MG63 (cell line): ENCODE results near the gene PRKAG2. TPM values are rescaled to one million over a fixed set of nuclear protein-coding genes. Genes with fewer than 3 reads are reported as not detected.
"Not testable (repeated sequence)": the region's sequence is repeated elsewhere in the genome, so short reads cannot be mapped to it uniquely, and the experiment has no call there.

Experiments used
- DNase-seq: peaks from one replicate; pipeline ENCODE4 v3.0.0-alpha.2; 2020
- H3K27me3 ChIP-seq: fragments of 250-450 bp; sonication (Bioruptor Pico); 2 replicates; pipeline ENCODE4 v1.5.1; 2020; ENCODE audit warnings: mild to moderate bottlenecking, moderate library complexity
- H3K36me3 ChIP-seq: fragments of 250-450 bp; sonication (Bioruptor Pico); 2 replicates; pipeline ENCODE4 v1.5.1; 2020; ENCODE audit warnings: mild to moderate bottlenecking, moderate library complexity
- H3K4me3 ChIP-seq: fragments of 250-450 bp; sonication (Bioruptor Pico); 2 replicates; pipeline ENCODE4 v1.5.1; 2020; ENCODE audit warnings: mild to moderate bottlenecking, moderate library complexity
- H3K9me3 ChIP-seq: fragments of 250-450 bp; sonication (Bioruptor Pico); 2 replicates; pipeline ENCODE4 v1.5.1; 2020; ENCODE audit warnings: mild to moderate bottlenecking, moderate library complexity
- total RNA-seq: library from RNA; depleted of rRNA; stranded (reverse); fragments of >200 nt; shearing (Covaris generic); gene quantifications from 2 replicates; pipeline ENCODE4 v1.2.3, GENCODE V29; 2014; ENCODE audit warnings: low replicate concordance

Gene PRKAG2
- total RNA-seq, 1 experiment from 2014 or later = 15.2 TPM

DNA sequence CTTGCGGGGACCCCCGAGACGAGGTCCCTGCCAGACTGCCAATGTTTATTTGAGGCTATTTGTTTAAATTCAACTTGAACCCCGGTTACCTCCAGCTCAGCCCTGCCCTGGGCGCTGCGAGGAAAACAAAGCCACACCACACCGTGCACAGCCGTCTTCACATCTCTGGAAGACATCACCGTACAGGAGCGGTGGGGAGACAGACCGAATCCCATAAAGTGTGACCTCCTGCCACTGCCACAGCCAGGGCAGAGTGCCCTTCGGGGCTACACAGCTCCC, 40.0 kb downstream of the PRKAG2 start:
- Histone ChIP-seq H3K36me3 (no peaks in the 10 kb centered on the region), H3K4me3 (no peak overlapping the region), H3K27me3 (no peaks in the 10 kb centered on the region), H3K9me3 (no peaks in the 10 kb centered on the region)
- DNase-seq = no peak

DNA sequence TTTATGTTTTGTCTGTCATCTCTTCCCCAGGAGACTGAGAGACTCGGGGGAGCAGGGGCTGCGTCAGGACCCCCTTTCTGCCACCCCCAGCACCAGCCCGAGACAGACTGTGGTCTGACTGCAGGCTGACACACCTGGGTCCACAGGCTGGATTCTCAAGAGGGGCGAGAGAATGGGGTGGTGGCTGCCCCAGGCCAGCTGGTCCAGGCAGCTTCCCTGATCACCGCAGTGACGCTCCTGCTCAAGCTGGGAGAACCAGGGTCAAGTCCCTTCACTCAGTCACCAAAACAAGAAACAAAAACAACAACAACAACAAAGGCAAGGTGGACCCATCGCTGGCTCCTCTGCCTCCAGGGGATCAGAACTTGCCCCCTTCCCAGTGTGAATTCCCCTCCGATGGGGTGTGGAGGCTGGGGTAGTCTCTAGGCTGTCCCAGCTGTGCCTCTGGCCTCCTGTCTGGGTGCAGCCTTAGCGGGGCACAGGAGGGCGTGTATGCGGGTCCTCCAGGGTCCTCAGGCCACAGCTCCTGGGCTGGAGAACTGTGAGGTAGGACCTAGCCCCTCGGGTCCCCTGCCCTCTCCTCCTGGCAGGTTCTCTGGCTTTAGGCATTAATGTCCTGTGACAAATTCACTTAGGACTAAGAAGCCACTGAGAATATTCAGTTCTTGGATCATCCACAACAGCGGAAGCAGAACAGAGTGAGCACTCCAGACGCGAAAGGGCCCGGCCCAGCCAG, 40.6 kb downstream of the PRKAG2 start:
- Histone ChIP-seq H3K9me3 (no peaks in the 10 kb centered on the region), H3K4me3 (no peak overlapping the region), H3K27me3 (no peaks in the 10 kb centered on the region), H3K36me3 (no peaks in the 10 kb centered on the region)
- DNase-seq = no peak

DNA sequence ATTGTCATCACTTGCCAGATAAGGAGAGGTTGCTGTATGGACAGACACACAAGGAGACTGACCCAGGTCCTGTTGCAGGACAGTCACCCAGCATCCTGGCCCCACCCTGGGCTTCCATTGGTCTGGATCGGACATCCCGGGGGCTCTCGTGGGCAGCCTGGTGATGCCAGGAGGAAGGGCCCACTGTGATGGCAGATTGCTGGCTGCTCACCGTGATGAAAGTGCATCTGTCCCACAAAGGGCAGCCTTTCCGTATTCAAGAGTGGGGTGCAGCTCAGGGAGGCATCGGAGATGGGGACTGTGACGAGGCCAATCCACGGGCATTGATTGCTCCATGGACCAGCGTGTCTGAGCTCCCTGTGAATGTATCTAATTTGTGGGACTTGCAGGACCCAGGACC, 41.3 kb downstream of the PRKAG2 start:
- H3K4me3 ChIP-seq = no peak overlapping the region
- no peak for DNase-seq
- no peaks in the 10 kb centered on the region for H3K36me3 ChIP-seq
- H3K27me3 ChIP-seq = no peaks in the 10 kb centered on the region
- no peaks in the 10 kb centered on the region for H3K9me3 ChIP-seq

DNA sequence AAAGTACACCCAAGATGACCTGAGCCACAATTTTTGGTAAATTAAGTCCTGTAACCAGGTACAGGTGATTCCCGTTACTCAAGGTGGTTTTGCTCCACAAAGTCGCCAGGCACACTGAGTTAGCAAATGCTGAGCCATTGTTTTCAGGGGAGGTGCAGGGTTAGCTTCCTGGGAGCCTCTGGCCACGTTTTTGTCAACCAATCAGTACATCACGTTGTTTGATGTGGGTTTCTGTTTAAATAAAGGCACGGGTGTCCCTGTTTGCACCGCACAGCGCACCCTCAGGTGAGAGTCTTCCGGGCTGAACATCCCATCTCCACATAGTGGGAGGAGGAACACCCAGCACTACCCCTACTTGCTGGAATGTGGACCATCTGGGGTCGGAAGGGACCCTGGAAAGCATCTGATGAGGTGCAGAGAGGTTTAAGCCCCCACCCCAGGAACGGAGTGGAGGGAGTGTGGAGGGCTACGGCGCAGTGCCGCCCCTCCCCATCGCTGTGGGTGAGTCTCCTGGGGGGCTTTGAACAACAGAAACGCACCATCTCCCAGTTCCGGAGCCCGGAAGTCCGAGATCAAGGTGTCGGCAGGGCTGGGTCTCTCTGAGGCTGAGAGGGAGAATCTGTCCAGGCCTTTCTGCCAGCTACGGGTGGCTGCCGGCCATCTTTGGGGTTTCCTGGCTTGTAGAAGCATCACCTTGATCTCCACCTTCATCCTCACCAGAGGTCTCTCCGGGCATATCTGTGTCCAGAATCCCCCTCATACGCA, 42.5 kb downstream of the PRKAG2 start:
- no peak for DNase-seq
- Histone ChIP-seq H3K4me3 (no peak overlapping the region), H3K9me3 (no peaks in the 10 kb centered on the region), H3K27me3 (no peaks in the 10 kb centered on the region), H3K36me3 (no peaks in the 10 kb centered on the region)

DNA sequence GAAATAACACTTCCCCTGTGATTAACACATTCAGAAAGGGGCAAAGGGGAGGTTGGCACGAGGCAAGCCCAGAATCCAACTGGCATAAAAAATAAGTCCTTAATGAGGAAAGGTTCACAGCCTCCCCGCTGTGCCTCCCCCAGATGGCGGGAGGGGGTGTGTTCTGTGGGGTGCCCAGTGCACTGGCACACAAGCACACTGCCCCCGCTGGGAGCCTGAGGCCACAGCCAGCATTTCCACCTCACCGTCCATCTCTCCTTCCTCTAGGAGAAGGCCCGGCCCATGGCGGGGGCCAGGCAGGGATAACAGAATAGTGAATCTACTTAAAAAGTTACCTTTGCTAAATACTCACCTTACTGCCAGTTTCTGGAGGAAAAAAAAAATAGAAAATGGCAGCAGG, 43.2 kb downstream of the PRKAG2 start:
- DNase-seq = no peak
- H3K4me3 ChIP-seq = no peak overlapping the region
- H3K27me3 ChIP-seq = no peaks in the 10 kb centered on the region
- H3K36me3 ChIP-seq = no peaks in the 10 kb centered on the region
- no peaks in the 10 kb centered on the region for H3K9me3 ChIP-seq

DNA sequence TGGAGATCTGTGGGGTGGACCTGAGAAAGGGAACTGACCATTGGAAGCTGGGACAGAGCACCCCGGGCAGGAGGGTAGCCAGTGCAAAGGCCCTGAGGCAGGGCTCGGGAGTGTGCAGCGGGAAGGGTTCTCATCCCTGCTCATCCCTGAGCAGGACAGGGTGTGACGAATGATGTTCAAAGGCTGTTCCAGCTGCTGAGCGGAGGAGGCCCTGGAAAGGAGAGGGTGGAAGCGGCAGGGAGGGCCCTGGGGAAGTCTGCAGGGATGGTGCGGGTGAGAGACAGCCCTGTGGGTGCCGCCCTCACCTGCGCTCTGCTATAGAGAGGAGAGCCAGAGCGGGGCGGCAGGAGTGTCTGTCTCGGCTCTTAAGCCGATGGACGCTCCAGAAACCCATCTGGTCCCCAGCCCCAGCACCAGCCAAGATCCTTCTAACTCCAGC, 43.7 kb downstream of the PRKAG2 start:
- Histone ChIP-seq H3K27me3 (no peaks in the 10 kb centered on the region), H3K9me3 (no peaks in the 10 kb centered on the region), H3K36me3 (no peaks in the 10 kb centered on the region), H3K4me3 (no peak overlapping the region)
- no peak for DNase-seq

DNA sequence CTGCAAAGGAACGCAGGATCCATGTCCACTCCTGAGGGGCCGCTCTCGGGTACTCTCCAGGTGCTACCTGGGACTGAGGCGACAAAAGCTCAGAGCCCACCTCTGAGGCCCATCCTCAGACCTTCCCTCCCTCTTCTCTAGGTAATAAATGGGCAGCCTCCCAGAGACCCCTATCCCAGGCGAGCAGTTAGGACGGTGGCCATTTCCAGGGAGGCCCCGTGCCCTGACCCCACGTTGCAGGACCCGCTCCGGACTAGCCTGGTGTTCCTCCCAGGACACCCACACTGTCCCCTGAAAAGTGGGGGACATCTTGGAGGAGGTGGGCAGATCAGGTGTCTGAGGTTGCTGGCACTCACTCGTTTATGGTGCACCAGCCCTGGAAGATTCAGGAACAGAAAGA, 44.3 kb downstream of the PRKAG2 start:
- Histone ChIP-seq H3K36me3 (no peaks in the 10 kb centered on the region), H3K4me3 (no peak overlapping the region), H3K27me3 (no peaks in the 10 kb centered on the region), H3K9me3 (no peaks in the 10 kb centered on the region)
- DNase-seq = no peak

DNA sequence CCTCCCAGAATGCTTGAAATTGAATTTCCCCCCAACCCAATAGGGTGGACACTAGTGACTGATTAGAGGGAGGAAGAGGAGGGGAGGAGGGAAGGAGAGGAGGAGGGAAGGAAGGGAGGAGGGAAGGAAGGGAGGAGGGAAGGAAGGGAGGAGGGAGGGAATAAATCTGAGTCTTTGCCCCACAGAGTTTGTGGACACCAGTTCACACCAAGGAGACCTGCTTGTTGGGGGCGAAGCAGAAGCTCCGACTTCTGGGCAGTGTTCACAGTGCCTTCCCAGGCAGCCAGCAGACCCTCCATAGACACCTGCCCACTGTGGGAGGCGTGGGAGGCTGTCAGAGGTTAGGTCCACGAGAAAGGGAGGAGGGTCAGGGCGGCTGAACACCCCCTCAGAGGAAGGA, 44.8 kb downstream of the PRKAG2 start:
- no peak for DNase-seq
- Histone ChIP-seq H3K27me3 (no peaks in the 10 kb centered on the region), H3K4me3 (no peak overlapping the region), H3K9me3 (no peaks in the 10 kb centered on the region), H3K36me3 (no peaks in the 10 kb centered on the region)

DNA sequence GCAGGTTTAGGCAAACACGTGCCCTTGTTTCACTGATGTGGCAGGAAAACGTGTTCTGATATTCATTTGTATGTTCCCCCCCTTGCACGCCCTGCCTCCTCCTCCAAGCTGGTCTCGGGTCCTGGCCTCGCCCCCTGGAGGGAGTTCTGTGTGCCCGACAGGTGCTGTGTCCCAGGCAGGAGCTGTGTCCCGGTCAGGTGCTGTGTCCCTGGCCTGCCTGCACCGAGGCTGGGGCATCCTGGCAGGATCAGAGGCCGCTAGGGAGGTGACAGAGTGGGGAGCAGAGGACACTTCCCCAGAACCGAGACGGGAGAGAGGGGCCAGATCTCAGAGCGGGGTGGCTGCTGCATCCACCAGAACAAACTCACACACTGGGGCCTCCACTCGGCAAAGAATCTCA, 45.3 kb downstream of the PRKAG2 start:
- H3K36me3 ChIP-seq = no peaks in the 10 kb centered on the region
- no peaks in the 10 kb centered on the region for H3K9me3 ChIP-seq
- no peaks in the 10 kb centered on the region for H3K27me3 ChIP-seq
- DNase-seq = no peak
- H3K4me3 ChIP-seq = no peak overlapping the region

DNA sequence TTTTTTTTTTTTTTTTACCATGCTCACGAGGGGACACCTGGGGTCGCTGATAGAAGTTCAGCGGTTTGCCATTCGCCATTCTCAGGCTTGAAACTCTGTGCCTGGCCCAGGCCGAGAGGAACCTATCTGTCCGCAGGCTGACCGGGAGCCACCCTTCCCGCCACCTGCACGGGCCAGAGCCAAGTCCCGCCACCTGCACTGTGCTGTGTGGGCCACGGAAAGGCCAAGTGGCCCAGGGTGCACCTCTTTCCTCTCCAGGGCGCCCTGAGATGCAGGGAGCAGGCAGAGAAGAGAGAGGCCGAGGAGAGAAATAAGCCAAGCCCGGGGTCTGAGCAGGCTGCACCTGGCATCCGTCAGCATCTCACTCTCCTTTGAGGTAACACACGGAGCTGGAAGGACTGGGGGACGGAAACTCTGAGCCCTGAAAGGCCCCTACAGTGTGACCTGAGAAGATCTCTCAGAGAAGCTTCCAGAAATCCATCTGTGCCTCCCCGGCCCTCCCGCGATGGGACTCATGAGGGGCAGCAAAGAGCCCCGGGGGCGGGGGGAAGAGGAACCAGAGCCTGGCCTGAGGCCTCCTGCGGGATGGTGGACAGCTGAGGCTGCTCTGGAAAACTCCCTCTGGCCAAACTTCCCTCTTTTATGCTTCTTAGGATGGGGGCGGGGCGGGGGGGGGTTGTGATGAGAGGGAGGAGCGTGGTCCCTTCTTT, 46.6 kb downstream of the PRKAG2 start:
- Histone ChIP-seq H3K4me3 (no peak overlapping the region), H3K36me3 (no peaks in the 10 kb centered on the region), H3K9me3 (no peaks in the 10 kb centered on the region), H3K27me3 (no peaks in the 10 kb centered on the region)
- no peak for DNase-seq

DNA sequence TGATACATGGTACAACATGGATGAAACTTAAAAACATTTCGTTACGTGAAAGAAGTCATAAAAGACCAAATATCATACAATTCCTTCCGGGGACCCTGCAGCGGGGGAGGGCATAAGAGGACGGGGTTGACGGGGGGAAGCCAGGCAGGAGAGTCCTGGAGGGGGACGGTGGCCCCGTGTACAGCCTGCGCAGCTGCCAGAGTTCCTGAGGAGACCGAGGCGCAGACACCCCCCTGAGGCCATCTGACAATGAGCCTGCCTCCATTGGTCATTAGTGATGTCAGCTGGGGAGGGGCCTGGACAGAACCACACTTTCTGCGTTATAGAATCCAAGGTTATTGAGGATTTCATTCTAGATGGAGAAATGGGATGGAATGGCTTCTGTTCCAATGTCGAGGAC, 47.2 kb downstream of the PRKAG2 start:
- H3K27me3 ChIP-seq = no peaks in the 10 kb centered on the region
- H3K36me3 ChIP-seq = no peaks in the 10 kb centered on the region
- no peaks in the 10 kb centered on the region for H3K9me3 ChIP-seq
- no peak for DNase-seq
- no peak overlapping the region for H3K4me3 ChIP-seq

DNA sequence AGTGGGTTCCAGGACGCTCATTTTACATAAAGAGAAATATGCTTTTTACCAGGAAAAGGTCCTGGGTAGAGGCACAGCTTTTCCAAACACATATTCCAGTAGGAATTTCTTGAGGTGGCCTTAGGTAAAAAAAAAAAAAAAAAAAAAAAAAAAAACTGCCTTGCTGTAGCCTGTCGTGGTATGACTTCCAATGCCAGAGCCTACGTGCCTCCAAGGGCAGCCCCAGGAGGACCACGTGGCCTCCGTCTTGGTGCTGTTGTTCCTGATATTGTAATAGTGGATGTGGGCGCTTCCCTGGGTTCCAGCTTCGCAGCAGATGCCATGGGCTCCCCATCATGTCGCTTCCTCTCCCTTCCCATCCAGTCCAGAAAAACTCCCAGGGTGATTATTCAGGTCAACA, 49.3 kb downstream of the PRKAG2 start:
- no peaks in the 10 kb centered on the region for H3K36me3 ChIP-seq
- DNase-seq = no peak
- no peaks in the 10 kb centered on the region for H3K9me3 ChIP-seq
- no peak overlapping the region for H3K4me3 ChIP-seq
- H3K27me3 ChIP-seq = no peaks in the 10 kb centered on the region

DNA sequence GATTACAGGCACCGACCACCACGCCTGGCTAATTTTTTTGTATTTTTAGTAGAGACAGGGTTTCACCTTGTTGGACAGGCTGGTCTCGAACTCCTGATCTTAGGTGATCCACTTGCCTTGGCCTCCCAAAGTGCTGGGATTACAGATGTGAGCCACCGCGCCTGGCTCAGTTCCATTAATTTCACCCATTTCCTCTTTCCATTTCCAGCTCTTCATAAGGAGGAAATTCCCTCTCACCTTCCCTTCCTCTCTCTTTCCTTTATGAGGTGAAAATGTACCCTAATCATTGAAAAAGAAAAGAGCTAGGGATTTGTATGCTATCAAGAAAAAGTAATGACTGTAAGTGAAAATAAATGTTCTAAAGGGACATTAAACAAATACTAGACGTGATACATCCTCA, 50.6 kb downstream of the PRKAG2 start:
- not testable (repeated sequence) for H3K36me3 ChIP-seq, DNase-seq, H3K9me3 ChIP-seq, H3K4me3 ChIP-seq, H3K27me3 ChIP-seq

DNA sequence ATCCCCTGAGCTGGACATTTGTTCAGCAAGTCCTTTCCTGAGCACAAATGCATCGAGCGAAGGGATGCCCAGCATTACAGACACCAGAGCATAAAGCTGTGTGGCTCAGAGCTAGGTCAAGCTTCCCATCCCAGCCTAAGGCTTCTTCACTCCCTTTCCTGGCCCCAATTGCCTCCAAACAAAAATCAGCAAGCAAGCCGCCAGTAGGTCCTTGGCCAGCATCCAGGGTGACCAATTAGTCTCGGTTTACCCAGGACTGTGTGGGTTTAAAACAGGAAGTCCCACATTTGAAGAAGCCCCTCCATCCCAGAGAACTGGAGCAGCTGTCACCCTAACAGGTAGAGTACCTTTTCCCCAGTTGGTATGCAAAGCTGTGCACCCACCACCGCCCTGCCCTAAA, 51.2 kb downstream of the PRKAG2 start:
- Histone ChIP-seq H3K9me3 (no peaks in the 10 kb centered on the region), H3K27me3 (no peaks in the 10 kb centered on the region), H3K4me3 (no peak overlapping the region), H3K36me3 (no peaks in the 10 kb centered on the region)
- DNase-seq = no peak

DNA sequence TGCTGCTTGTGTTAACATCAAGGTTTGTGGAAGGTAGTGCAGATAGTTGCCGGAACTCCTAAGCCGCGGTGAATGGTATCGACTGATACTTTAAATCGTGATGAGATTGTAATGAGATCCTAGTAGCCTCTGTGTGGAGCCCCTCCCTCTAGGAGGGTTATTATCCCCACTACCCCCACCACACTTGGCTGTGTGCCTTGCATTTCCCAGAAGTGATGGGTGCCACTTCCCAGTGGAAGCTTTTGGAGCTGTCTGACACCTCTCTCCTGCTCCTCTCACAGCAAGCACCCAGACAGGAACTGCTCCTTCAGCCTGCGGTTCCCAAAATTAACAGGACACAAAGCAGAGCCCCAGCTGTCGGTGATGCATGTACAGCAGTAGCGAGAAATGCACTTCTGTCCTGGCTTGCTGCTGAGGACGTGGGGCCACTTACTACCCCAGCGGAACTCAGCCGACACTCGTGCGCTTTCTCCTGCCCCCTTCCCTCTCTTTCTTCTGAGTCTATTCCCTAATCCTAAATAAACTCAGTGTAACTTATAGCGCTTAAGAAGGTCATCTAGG, 52.5 kb downstream of the PRKAG2 start:
- H3K36me3 ChIP-seq = no peaks in the 10 kb centered on the region
- no peak for DNase-seq
- no peak overlapping the region for H3K4me3 ChIP-seq
- no peaks in the 10 kb centered on the region for H3K27me3 ChIP-seq
- H3K9me3 ChIP-seq = no peaks in the 10 kb centered on the region

DNA sequence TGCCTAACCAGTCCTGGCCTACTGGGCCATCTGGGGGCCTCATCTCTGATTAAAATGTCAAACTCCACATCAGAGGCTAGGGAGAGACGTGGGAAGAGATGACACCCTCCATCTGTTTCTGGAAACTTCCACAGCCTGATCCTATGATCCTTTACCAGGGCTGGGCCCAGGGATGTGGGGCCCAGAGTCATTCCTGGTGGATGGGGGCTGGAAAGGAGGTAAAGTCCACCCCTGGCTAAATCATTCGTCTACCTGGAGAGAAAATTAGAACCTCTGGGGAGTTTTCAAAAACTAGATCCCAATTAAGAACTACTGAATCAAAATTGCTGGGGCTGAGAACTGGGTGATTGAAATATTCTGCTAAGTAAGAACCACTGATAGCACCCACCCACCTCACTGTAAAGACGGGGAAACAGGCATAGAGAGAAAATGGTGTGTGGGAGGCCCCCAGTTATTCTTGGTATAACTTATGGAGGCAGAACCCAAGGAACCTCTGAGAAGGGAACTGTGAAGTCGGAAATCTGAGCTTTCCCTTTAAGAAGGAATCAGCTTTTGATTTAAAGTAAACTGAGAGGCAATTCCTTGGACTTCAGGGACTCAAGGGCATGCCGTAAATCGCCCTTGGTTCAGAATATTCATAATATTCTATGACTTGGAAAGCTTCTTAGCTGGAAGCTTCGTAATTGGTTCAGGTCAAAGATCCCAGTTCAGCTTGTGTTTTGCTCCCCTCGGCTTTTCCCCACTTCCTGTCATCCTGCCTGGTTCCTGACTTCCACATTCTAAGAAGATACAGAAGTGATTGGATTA, 53.1 kb downstream of the PRKAG2 start:
- Histone ChIP-seq H3K9me3 (no peaks in the 10 kb centered on the region), H3K4me3 (no peak overlapping the region), H3K27me3 (no peaks in the 10 kb centered on the region), H3K36me3 (no peaks in the 10 kb centered on the region)
- DNase-seq = no peak
